Measurements from ENCODE around the gene EYA4.
"Not testable (repeated sequence)": the region's sequence is repeated elsewhere in the genome, so short reads cannot be mapped to it uniquely, and the experiment has no call there.

The EYA4 gene

DNA sequence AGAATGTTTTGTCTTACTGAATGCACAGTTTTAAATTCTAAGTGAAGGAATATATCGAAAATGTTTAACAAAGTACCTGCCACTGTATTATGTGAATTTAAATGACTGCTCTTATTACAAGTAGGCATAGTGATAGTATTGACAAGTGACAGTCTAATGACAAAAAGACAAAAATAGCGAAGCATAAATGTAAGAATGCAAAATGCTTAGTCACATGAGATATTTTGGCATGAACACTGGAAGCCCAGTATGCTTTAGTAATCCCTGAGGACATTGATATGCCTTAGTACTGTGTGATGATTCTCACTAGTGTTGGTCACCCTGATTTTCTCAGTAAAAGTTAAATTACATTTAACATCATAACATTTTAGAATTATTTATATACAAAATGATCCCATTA is 153.5 kb downstream of the EYA4 start:
- Histone ChIP-seq H3F3A (ENCODE audit: insufficient read depth, low read length) (no peaks in the 10 kb centered on the region), H3K79me2 (ENCODE audit: low read length) (no peaks in the 10 kb centered on the region), H4K20me1 (ENCODE audit: insufficient read depth, low read length) (no peaks in the 10 kb centered on the region), H3K9me2 (replicated peaks; ENCODE audit: insufficient read depth, low read length) (no peaks in the 10 kb centered on the region), H3K9ac (ENCODE audit: low read length) (no peak overlapping the region), H3K36me3 (replicated peaks; ENCODE audit: insufficient read depth, low read length) (no peaks in the 10 kb centered on the region), H2AFZ (ENCODE audit: low read length) (no peak overlapping the region), H3K27me3 (replicated peaks; ENCODE audit: insufficient read depth, low read length) (no peaks in the 10 kb centered on the region), H3K4me2 (ENCODE audit: low read depth, low read length) (no peak overlapping the region), H3K4me3 (ENCODE audit: low read length) (no peak overlapping the region), H3K27ac (ENCODE audit: low read length) (no peak overlapping the region), H3K9me3 (replicated peaks; ENCODE audit: insufficient read depth, low read length) (no peaks in the 10 kb centered on the region), H3K4me1 (ENCODE audit: low read length) (no peaks in the 10 kb centered on the region)
- no peak for DNase-seq
- TF ChIP-seq, protein P1, sequence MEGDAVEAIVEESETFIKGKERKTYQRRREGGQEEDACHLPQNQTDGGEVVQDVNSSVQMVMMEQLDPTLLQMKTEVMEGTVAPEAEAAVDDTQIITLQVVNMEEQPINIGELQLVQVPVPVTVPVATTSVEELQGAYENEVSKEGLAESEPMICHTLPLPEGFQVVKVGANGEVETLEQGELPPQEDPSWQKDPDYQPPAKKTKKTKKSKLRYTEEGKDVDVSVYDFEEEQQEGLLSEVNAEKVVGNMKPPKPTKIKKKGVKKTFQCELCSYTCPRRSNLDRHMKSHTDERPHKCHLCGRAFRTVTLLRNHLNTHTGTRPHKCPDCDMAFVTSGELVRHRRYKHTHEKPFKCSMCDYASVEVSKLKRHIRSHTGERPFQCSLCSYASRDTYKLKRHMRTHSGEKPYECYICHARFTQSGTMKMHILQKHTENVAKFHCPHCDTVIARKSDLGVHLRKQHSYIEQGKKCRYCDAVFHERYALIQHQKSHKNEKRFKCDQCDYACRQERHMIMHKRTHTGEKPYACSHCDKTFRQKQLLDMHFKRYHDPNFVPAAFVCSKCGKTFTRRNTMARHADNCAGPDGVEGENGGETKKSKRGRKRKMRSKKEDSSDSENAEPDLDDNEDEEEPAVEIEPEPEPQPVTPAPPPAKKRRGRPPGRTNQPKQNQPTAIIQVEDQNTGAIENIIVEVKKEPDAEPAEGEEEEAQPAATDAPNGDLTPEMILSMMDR (IDR thresholded peaks at IDR 0.05; ENCODE audit: low read length), result no peak
- no peak for TF ChIP-seq EZH2phosphoT487 (IDR thresholded peaks at IDR 0.05; ENCODE audit: low read length)
- no peak for TF ChIP-seq EZH2 (optimal IDR thresholded peaks at IDR 0.05; ENCODE audit: low read depth, low read length)

DNA sequence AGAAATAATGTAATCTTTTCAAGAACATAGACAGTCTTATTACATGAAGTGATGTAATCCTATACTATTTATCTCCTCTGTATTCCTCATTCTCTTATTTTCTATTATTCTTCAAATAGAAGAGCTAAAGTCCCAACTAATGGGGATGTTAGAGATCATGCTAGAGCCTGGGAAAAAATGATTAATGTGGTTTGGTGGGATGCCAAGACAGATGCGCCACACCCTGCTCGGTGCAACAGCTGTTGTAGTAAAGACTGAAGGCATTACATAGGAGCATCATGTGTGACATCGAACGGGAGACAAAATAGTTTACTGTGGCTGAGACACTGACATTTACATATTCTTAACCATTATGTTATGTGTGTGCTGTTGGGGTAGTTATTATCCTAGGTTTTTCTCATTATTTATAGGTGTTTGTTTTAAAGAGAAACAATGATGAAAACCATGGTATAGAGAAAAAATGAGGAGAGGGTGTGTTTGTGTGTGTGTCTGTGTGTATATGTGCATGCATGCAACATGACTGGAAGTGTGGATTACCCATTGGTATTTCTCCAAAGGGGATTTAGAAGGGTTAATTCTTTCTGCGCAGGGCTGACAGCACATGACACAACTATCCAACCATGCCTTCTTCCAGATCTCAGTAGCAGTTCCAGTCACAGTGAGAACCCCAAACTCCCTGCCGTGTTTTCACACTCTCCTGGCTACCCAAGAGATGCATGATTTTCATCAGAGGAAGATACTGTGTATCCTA is 155.3 kb downstream of the EYA4 start:
- DNase-seq, result no peak

DNA sequence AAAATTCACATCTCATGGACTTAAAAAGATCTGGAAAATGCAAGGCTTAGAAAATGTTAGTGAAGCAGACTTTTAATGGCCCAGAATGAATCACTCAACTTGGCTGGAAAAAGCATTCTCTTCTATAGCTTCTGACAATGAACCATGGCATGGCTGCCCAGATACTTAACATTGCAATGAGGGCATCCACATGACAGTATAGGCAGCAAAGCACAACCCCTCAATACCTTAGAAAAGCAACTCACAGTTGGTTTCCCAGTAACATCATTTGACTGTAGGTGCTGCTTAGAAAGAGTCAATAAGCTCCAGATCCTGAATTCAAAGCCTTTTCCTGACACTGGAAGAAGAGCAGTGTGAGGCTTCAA is 155.8 kb downstream of the EYA4 start:
- no peaks in the 10 kb centered on the region for H3K79me2 ChIP-seq (ENCODE audit: low read length)

More for the DNA sequence above, 155.3 kb downstream of the EYA4 start:
- Histone ChIP-seq H3K4me1 (ENCODE audit: low read length) (no peaks in the 10 kb centered on the region), H3K27me3 (replicated peaks; ENCODE audit: insufficient read depth, low read length) (no peaks in the 10 kb centered on the region), H3K4me2 (ENCODE audit: low read depth, low read length) (no peak overlapping the region), H3K27ac (ENCODE audit: low read length) (no peak overlapping the region), H3K4me3 (ENCODE audit: low read length) (no peak overlapping the region), H4K20me1 (ENCODE audit: insufficient read depth, low read length) (no peaks in the 10 kb centered on the region), H3K9me2 (replicated peaks; ENCODE audit: insufficient read depth, low read length) (no peaks in the 10 kb centered on the region), H3K36me3 (replicated peaks; ENCODE audit: insufficient read depth, low read length) (no peaks in the 10 kb centered on the region), H3F3A (ENCODE audit: insufficient read depth, low read length) (no peaks in the 10 kb centered on the region), H3K9me3 (replicated peaks; ENCODE audit: insufficient read depth, low read length) (no peaks in the 10 kb centered on the region), H2AFZ (ENCODE audit: low read length) (no peak overlapping the region), H3K79me2 (ENCODE audit: low read length) (no peaks in the 10 kb centered on the region), H3K9ac (ENCODE audit: low read length) (no peak overlapping the region)
- TF ChIP-seq EZH2phosphoT487 (IDR thresholded peaks at IDR 0.05; ENCODE audit: low read length) (no peak), EZH2 (optimal IDR thresholded peaks at IDR 0.05; ENCODE audit: low read depth, low read length) (no peak)
- TF ChIP-seq, protein P1 (IDR thresholded peaks at IDR 0.05; ENCODE audit: low read length), result no peak

DNA sequence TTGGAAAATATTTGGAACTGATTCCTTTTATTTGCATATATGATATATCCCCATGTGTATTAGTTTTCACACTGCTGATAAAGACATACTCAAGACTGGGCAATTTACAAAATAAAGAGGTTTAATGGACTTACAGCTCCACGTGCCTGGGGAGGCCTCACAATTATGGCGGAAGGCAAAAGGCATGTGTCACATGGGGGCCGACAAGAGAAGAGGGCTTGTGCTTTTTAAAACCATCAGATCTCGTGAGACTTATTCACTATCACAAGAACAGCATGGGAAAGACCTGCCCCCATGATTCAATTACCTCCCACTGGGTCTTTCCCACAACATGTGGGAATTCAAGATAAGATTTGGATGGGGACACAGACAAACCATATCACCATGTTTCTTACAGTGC is 156.4 kb downstream of the EYA4 start:
- not testable (repeated sequence) for H3K27ac ChIP-seq (ENCODE audit: low read length); H4K20me1 ChIP-seq (ENCODE audit: insufficient read depth, low read length); H3K4me1 ChIP-seq (ENCODE audit: low read length); H3K27me3 ChIP-seq (replicated peaks; ENCODE audit: insufficient read depth, low read length); DNase-seq; H2AFZ ChIP-seq (ENCODE audit: low read length); H3F3A ChIP-seq (ENCODE audit: insufficient read depth, low read length); H3K9me2 ChIP-seq (replicated peaks; ENCODE audit: insufficient read depth, low read length); H3K36me3 ChIP-seq (replicated peaks; ENCODE audit: insufficient read depth, low read length); H3K4me3 ChIP-seq (ENCODE audit: low read length); H3K9ac ChIP-seq (ENCODE audit: low read length); H3K9me3 ChIP-seq (replicated peaks; ENCODE audit: insufficient read depth, low read length); H3K4me2 ChIP-seq (ENCODE audit: low read depth, low read length); H3K79me2 ChIP-seq (ENCODE audit: low read length)

More for the DNA sequence above, 155.8 kb downstream of the EYA4 start:
- no peaks in the 10 kb centered on the region for H3K36me3 ChIP-seq (replicated peaks; ENCODE audit: insufficient read depth, low read length)
- H3K9ac ChIP-seq (ENCODE audit: low read length), result no peak overlapping the region
- TF ChIP-seq, protein P1 (IDR thresholded peaks at IDR 0.05; ENCODE audit: low read length), result no peak
- TF ChIP-seq EZH2phosphoT487 (IDR thresholded peaks at IDR 0.05; ENCODE audit: low read length) (no peak), EZH2 (optimal IDR thresholded peaks at IDR 0.05; ENCODE audit: low read depth, low read length) (no peak)
- H3F3A ChIP-seq (ENCODE audit: insufficient read depth, low read length), result no peaks in the 10 kb centered on the region
- no peak overlapping the region for H2AFZ ChIP-seq (ENCODE audit: low read length)
- no peaks in the 10 kb centered on the region for H4K20me1 ChIP-seq (ENCODE audit: insufficient read depth, low read length)
- no peak overlapping the region for H3K4me2 ChIP-seq (ENCODE audit: low read depth, low read length)
- H3K4me3 ChIP-seq (ENCODE audit: low read length), result no peak overlapping the region
- no peaks in the 10 kb centered on the region for H3K9me3 ChIP-seq (replicated peaks; ENCODE audit: insufficient read depth, low read length)
- H3K4me1 ChIP-seq (ENCODE audit: low read length), result no peaks in the 10 kb centered on the region
- no peaks in the 10 kb centered on the region for H3K9me2 ChIP-seq (replicated peaks; ENCODE audit: insufficient read depth, low read length)
- no peak overlapping the region for H3K27ac ChIP-seq (ENCODE audit: low read length)
- DNase-seq, result no peak
- no peaks in the 10 kb centered on the region for H3K27me3 ChIP-seq (replicated peaks; ENCODE audit: insufficient read depth, low read length)

Data from MM.1S (cell line).